ENCODE results near the gene CHCHD3. TPM values are rescaled to one million over a fixed set of nuclear protein-coding genes. Genes with fewer than 3 reads are reported as not detected.

CHCHD3 gene
- total RNA-seq, 1 experiment from 2014 or later, result 100 TPM

DNA sequence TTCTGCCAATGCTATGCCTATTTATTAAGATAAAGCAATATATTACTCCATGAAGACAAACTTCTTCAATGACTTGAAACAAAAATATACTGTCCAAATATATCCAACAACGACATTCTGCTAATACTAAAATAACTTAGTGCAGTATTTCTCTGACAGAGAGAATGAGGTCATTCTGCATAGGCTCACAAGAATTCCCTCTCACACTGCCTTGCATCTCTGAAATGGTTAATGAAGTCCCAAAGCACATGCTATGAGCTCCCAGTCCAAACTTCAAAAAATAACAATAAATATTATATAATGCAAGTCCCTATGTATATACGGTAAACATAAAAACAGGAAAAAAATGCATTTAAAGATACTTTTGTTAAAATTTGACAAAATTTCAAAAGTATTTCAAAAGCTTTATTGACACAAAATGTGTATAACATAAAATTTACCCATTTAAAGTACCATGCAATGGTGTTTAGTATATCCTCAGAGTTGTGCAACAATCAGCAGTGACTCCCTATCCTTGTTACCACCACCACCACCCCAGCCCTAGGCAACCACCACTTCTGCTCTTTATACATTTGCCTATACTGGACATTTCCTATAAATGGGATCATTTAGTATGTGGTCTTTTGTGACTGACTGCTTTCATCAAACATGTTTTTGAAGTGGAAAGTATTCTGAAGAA lies 27.6 kb downstream of the CHCHD3 start:
- H2AFZ ChIP-seq, result no peak overlapping the region
- no peaks in the 10 kb centered on the region; the same call in 1 of the 2 replicates for H3F3A ChIP-seq (ENCODE audit: insufficient read depth, low read depth)
- CTCF ChIA-PET, result no interaction called here
- BruUV-seq (replicated peaks), result no TSS peak
- no peak overlapping the region for H3K27ac ChIP-seq
- no peaks in the 10 kb centered on the region for H3K4me1 ChIP-seq (replicated peaks; ENCODE audit: insufficient read depth)
- H4K20me1 ChIP-seq (ENCODE audit: insufficient read depth), result peaks cover 49% of the 10 kb centered on the region
- no peak overlapping the region for H3K4me2 ChIP-seq
- H3K36me3 ChIP-seq (ENCODE audit: low read depth), result no peaks in the 10 kb centered on the region
- no peak for DNase-seq
- TF ChIP-seq EZH2 (IDR thresholded peaks at IDR 0.05; ENCODE audit: low read depth), result no peak
- TF ChIP-seq, protein P1, sequence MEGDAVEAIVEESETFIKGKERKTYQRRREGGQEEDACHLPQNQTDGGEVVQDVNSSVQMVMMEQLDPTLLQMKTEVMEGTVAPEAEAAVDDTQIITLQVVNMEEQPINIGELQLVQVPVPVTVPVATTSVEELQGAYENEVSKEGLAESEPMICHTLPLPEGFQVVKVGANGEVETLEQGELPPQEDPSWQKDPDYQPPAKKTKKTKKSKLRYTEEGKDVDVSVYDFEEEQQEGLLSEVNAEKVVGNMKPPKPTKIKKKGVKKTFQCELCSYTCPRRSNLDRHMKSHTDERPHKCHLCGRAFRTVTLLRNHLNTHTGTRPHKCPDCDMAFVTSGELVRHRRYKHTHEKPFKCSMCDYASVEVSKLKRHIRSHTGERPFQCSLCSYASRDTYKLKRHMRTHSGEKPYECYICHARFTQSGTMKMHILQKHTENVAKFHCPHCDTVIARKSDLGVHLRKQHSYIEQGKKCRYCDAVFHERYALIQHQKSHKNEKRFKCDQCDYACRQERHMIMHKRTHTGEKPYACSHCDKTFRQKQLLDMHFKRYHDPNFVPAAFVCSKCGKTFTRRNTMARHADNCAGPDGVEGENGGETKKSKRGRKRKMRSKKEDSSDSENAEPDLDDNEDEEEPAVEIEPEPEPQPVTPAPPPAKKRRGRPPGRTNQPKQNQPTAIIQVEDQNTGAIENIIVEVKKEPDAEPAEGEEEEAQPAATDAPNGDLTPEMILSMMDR (conservative IDR thresholded peaks at IDR 0.05), result no peak
- peaks cover 78% of the 10 kb centered on the region for H3K79me2 ChIP-seq (ENCODE audit: low read depth)
- POLR2A ChIA-PET (ENCODE audit: unreplicated experiment), result no interaction called here
- no peak overlapping the region for H3K4me3 ChIP-seq
- H3K9me3 ChIP-seq (ENCODE audit: insufficient read depth, low read depth), result no peaks in the 10 kb centered on the region
- H3K27me3 ChIP-seq (ENCODE audit: insufficient read depth, low read depth), result no peaks in the 10 kb centered on the region
- H3K9me2 ChIP-seq (ENCODE audit: insufficient read depth), result no peaks in the 10 kb centered on the region
- intact Hi-C loops (cut with micrococcal nuclease; ENCODE audit: unreplicated experiment), result no loop called here

DNA sequence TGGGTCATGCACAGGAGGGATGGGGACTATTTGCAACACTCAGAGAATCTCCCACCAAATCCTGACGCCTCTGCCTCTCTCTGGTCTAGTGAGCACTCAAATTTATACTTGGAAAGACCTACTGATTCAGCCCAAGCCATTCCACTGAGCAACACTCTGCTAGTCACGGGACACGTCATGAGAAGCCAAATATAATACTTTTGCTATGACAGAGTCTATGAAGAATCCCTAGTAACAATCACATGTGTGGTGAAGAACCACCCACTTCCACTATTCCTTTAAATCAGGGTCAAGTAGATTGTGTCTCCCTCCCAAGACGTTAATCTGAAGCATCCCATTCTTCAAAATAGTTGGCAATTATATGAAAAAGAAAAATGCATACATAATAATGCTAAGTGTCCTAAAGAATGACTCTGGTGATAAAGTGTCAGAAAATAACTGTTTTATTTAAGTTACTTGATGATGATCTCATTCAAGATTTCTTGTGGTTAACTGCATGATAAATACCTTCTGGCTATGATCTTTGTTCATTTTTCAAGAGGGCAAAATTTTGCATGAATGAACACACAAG lies 28.5 kb downstream of the CHCHD3 start:
- peaks cover 78% of the 10 kb centered on the region for H3K79me2 ChIP-seq (ENCODE audit: low read depth)
- no peak for DNase-seq
- ChIA-PET CTCF (no interaction called here), POLR2A (ENCODE audit: unreplicated experiment) (no interaction called here)
- no peak overlapping the region for H3K4me2 ChIP-seq
- no peak overlapping the region for H2AFZ ChIP-seq
- no TSS peak for BruUV-seq (replicated peaks)
- H3K9me3 ChIP-seq (ENCODE audit: insufficient read depth, low read depth), result no peaks in the 10 kb centered on the region
- TF ChIP-seq EZH2 (IDR thresholded peaks at IDR 0.05; ENCODE audit: low read depth), result no peak
- TF ChIP-seq, protein P1 (conservative IDR thresholded peaks at IDR 0.05), result no peak
- peaks cover 52% of the 10 kb centered on the region for H4K20me1 ChIP-seq (ENCODE audit: insufficient read depth)
- intact Hi-C loops (cut with micrococcal nuclease; ENCODE audit: unreplicated experiment), result no loop called here
- no peaks in the 10 kb centered on the region for H3K9me2 ChIP-seq (ENCODE audit: insufficient read depth)
- H3K36me3 ChIP-seq (ENCODE audit: low read depth), result no peaks in the 10 kb centered on the region
- no peaks in the 10 kb centered on the region for H3K4me1 ChIP-seq (replicated peaks; ENCODE audit: insufficient read depth)
- no peaks in the 10 kb centered on the region for H3K27me3 ChIP-seq (ENCODE audit: insufficient read depth, low read depth)
- H3K4me3 ChIP-seq, result no peak overlapping the region
- H3K27ac ChIP-seq, result no peak overlapping the region
- H3F3A ChIP-seq (ENCODE audit: insufficient read depth, low read depth), result no peaks in the 10 kb centered on the region; the same call in 1 of the 2 replicates

DNA sequence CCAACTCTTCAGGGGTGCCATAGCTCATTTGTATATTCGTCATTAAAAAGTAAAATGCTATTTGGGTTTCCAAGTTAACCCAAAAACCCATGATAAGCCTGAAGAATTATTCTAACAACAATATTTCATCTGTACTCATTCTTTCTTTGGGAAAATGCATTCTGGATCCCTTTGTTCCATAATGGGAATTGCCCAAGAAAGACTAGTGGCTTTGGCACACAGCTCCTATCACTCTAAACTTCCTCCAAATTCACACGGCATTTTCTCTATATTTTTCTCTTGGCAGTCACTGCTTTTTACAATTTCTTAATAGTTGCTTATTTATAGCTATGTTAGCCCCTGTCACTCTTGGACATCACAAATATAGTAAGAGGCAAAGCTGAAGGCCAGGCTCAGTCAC lies 29.1 kb downstream of the CHCHD3 start:
- peaks cover 57% of the 10 kb centered on the region for H4K20me1 ChIP-seq (ENCODE audit: insufficient read depth)
- intact Hi-C loops (cut with micrococcal nuclease; ENCODE audit: unreplicated experiment), result no loop called here
- TF ChIP-seq, protein P1 (conservative IDR thresholded peaks at IDR 0.05), result no peak
- no peak overlapping the region for H2AFZ ChIP-seq
- H3K9me2 ChIP-seq (ENCODE audit: insufficient read depth), result no peaks in the 10 kb centered on the region
- no peaks in the 10 kb centered on the region for H3K36me3 ChIP-seq (ENCODE audit: low read depth)
- no peaks in the 10 kb centered on the region for H3K4me1 ChIP-seq (replicated peaks; ENCODE audit: insufficient read depth)
- ChIA-PET CTCF (no interaction called here), POLR2A (ENCODE audit: unreplicated experiment) (interaction anchor here (0.7 kb wide), 1 partner anchor 85 kb away, joined by 3 read pairs; no protein-coding TSS in a partner anchor)
- no peak overlapping the region for H3K4me3 ChIP-seq
- no TSS peak for BruUV-seq (replicated peaks)
- H3K79me2 ChIP-seq (ENCODE audit: low read depth), result peaks cover 79% of the 10 kb centered on the region
- H3K27me3 ChIP-seq (ENCODE audit: insufficient read depth, low read depth), result no peaks in the 10 kb centered on the region
- H3F3A ChIP-seq (ENCODE audit: insufficient read depth, low read depth), result no peaks in the 10 kb centered on the region; the same call in 1 of the 2 replicates
- DNase-seq, result no peak
- no peak overlapping the region for H3K4me2 ChIP-seq
- no peaks in the 10 kb centered on the region for H3K9me3 ChIP-seq (ENCODE audit: insufficient read depth, low read depth)
- no peak overlapping the region for H3K27ac ChIP-seq

Measured in PC-9 (cell line).